Urinary bladder (tissue), 4 donors: ENCODE data around the gene CD79A. TPM values are rescaled to one million over a fixed set of nuclear protein-coding genes. Genes with fewer than 3 reads are reported as not detected.

ENCODE experiments used
- DNase-seq: peaks from one replicate; pipeline ENCODE4 v3.0.0-alpha.2; 2015; ENCODE audit errors: extremely low spot score
- H3K27ac ChIP-seq: one replicate; pipeline ENCODE4 v1.5.1; 2013; ENCODE audit warnings: low read depth, mild to moderate bottlenecking, moderate library complexity
- H3K36me3 ChIP-seq: one replicate; pipeline ENCODE4 v1.6.1; 2013; ENCODE audit warnings: mild to moderate bottlenecking, moderate library complexity; ENCODE audit not compliant: insufficient read depth
- H3K4me1 ChIP-seq: one replicate; pipeline ENCODE4 v1.6.1; 2013; ENCODE audit warnings: mild to moderate bottlenecking, moderate library complexity; ENCODE audit not compliant: insufficient read depth
- H3K4me3 ChIP-seq: one replicate; pipeline ENCODE4 v1.5.1; 2013; ENCODE audit warnings: low read depth, low read length
- WGBS: extraction: QIAGEN DNeasy Blood & Tissue Kit; methylation state at CpG from one replicate; pipeline ENCODE4 v1.1.7; 2013; 5-methylcytosine and 5-hydroxymethylcytosine counted together
- polyA plus RNA-seq: library from polyadenylated mRNA; stranded (reverse); fragments of 200-250 nt; gene quantifications from one replicate; pipeline ENCODE4 v1.2.3, GENCODE V29; 2013
- total RNA-seq: library from RNA; depleted of rRNA; stranded (reverse); fragments of >200 nt; gene quantifications from one replicate; pipeline ENCODE4 v1.2.3, GENCODE V29; 2014
- donor health status: healthy with polysubstance abuse.
- donor health status: healthy.

The CD79A gene
- total RNA-seq (0.37 TPM), polyA plus RNA-seq (0.80 TPM)

DNA sequence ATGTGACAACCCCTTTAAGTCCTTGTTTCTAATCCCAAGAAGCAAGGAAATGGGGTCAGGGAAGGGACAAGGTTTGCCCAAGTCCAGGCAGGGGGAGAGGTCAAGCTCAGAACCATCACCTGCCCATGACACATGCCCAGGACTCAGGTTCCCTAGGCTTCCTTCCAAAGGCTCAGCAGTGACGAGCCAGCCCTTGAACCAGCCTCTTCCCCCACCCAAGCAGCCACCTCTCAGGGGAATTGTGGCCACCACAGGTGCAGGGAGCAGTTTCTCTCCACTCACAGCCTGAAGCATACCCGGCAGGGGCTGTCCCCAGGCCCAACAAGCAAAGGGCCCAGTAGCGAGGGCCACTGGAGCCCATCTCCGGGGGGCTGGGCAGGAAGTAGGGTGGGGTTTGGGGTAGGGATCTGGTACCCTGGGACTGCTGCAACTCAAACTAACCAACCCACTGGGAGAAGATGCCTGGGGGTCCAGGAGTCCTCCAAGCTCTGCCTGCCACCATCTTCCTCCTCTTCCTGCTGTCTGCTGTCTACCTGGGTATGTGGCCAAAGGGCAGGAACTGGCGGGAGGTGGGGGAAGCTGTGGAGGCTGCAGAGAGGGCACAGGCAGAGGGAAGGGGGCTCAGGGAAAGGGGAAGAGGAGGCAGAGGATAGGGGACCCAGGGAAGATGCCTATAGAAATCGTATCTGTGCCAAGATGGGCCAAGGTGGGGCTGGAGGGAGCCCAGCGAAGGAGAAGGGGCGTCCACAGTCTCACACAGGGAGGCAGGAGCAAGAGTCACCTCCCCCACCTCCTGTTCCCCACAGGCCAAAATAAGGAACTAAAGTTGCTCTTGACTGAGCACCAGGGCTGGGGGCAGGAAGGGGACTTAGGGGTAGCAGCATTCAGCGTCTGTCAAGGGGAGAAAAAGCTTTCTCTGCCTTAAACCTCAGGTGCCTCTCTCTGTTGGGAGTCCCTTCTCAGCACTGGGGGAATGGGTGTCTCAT is at the start of gene CD79A:
TSS of gene CD79A (plus strand) at position 433 of the 986 bp plus-strand sequence. CDS start at position 459, 26 bp downstream.
- 61% methylated on average over 9 of the region's 9 CpGs for WGBS
- Histone ChIP-seq H3K36me3 (no peaks in the 10 kb centered on the region), H3K27ac (no peak within 1 kb of the TSS), H3K4me1 (no peaks in the 10 kb centered on the region), H3K4me3 (no peak within 1 kb of the TSS)
- DNase-seq, result no peak

DNA sequence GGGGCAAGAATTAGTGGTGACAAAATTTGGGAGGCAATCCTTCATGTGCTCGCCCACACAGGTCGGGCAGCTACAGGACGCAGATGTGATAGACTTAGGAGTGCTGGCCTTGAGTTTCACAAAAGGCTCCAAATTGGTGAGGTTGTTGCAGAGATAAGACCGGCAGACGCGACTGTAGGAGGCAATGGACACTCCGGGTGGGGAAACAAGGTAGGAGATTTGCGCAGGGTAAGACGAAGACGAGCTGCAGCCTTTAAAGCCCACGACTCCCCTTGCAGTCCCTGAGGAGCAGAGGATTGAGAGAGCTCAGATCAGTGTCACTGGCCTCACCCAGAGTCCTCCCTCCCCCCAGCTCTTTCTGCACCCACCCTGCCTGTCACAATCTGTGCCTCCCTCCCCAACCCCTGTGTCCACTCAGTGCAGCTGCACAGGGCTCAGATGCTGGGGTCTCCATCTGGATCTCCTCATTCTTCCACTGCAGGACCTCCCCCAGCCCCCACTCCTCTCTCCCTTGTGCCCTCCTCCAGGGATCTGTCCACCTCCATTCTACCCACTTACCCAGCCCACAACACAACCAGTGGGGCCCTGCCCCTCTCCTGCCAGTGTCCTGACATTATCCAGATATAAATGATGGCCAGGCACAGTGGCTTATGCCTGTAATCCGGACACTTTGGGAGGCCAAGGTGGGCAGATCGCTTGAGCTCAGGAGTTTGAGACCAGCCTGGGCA is 38.9 kb upstream of the CD79A start:
- whole genome bisulfite sequencing, result 51% methylated on average over 13 of the region's 13 CpGs
- no peaks in the 10 kb centered on the region for H3K36me3 ChIP-seq
- H3K4me1 ChIP-seq, result no peaks in the 10 kb centered on the region

DNA sequence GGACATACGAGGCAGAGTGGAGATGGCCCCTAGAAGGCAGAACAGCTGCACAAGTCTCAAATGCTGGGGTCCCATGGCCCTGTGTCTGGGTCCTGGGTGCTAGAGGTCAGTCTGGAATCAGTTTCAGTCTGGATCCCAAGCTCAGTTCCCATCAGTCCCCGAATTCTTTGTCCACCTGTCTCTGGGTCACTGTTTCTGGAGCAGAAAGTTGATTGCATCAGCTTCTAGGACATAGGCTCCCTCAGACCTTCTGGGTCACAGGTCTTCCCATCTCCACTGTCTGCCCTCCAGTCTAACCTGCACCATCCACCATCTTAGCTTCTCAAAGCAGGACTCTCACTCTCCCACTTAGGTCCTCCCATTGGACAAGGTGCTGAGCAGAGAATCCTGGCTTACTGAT is 37.9 kb upstream of the CD79A start:
- DNase-seq, result no peak
- Histone ChIP-seq H3K27ac (no peak overlapping the region), H3K4me3 (no peak overlapping the region), H3K36me3 (no peaks in the 10 kb centered on the region), H3K4me1 (no peaks in the 10 kb centered on the region)
- WGBS, result 43% methylated on average over 2 of the region's 2 CpGs

More for the DNA sequence above, 38.9 kb upstream of the CD79A start:
- Histone ChIP-seq H3K27ac (no peak overlapping the region), H3K4me3 (no peak overlapping the region)
- no peak for DNase-seq

DNA sequence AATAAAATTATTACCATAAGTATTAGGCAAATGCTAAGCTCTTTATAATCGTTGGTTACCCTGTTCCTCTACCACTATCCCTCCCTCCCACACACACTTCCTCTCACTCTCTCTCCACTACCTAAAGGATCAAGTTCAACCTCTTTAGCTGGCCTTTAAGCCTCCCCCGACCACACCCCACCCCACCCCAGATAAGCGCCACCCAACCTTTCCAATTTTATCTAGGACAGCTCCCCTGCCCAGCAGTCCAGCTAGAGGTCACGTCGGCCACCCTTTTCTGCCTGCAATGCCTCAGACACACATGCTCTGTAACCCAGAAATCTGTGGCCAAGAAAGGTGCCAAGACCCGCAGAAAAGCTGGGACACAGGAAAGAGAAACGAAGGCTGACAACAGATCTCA is 33.7 kb upstream of the CD79A start:
- no peak for DNase-seq
- 69% methylated on average over 7 of the region's 7 CpGs for WGBS
- Histone ChIP-seq H3K27ac (no peak overlapping the region), H3K36me3 (no peaks in the 10 kb centered on the region), H3K4me1 (no peaks in the 10 kb centered on the region), H3K4me3 (no peak overlapping the region)

DNA sequence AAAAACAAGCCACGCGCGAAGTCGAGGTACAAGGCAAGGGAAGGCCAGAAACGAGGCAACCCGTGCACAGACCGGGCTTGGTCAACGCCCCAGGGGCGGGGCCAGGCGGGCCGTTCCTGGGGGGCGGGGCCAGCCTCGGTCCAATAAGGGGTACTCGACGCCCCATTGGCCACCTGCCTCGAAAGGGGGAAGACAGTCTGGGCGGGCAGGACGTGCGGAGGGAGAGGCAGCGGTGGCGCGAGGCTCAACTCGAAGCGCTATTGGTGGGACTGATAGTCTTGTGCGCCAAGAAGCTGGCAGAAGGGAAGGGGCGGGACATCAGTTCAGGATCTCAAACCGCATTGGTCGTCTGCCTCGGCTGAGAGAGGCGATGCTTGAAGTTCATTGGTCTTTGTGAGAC is 32.5 kb upstream of the CD79A start, which contains the start of gene LYPD4:
TSS of gene LYPD4 (minus strand) at position 83 of the 400 bp plus-strand sequence. CDS start 5,398 bp downstream, outside the sequence.
- WGBS, result 80% methylated on average over 30 of the region's 30 CpGs
- Histone ChIP-seq H3K36me3 (no peaks in the 10 kb centered on the region), H3K27ac (no peak within 1 kb of the TSS), H3K4me3 (no peak within 1 kb of the TSS), H3K4me1 (no peaks in the 10 kb centered on the region)
- DNase-seq, result no peak

DNA sequence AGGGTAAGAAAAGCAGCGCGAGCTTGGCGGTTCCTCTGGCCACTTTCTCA is 32.3 kb upstream of the CD79A start, which contains the start of gene DMRTC2:
TSS of gene DMRTC2 (plus strand) at position 42 of the 50 bp plus-strand sequence. CDS start 2,387 bp downstream, outside the sequence.
- Histone ChIP-seq H3K27ac (no peak within 1 kb of the TSS), H3K4me3 (no peak within 1 kb of the TSS), H3K4me1 (no peaks in the 10 kb centered on the region), H3K36me3 (no peaks in the 10 kb centered on the region)
- WGBS, result 97% methylated on average over 3 of the region's 3 CpGs
- DNase-seq, result no peak

DNA sequence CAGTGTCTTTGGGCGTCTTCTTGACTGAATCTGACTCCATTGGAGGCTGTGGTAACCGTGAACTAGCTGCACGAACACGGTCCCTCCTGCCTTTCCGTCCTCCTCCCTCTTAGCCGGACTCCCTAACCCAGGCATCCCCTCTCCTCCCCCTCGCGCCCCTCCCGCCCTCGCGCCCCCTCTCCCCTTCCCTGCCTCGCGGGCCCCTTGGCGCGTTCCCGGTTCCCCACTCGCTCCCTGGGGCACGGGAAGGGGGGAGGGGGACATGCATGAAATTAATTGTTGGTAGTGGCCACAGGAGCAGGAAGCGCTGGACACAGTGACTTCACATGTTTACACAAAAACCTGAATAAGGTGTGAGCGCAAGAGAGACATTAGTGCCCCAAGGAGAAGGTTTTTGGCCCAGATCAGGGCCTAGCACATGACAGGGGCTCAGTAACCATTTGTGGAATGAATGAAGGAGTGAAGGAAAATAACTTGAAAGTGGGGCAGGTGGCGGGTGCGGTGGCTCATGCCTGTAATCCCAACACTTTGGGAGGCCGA is 32.0 kb upstream of the CD79A start:
- no peak for DNase-seq
- 88% methylated on average over 23 of the region's 23 CpGs for WGBS
- Histone ChIP-seq H3K4me1 (no peaks in the 10 kb centered on the region), H3K4me3 (no peak overlapping the region), H3K36me3 (no peaks in the 10 kb centered on the region), H3K27ac (no peak overlapping the region)

DNA sequence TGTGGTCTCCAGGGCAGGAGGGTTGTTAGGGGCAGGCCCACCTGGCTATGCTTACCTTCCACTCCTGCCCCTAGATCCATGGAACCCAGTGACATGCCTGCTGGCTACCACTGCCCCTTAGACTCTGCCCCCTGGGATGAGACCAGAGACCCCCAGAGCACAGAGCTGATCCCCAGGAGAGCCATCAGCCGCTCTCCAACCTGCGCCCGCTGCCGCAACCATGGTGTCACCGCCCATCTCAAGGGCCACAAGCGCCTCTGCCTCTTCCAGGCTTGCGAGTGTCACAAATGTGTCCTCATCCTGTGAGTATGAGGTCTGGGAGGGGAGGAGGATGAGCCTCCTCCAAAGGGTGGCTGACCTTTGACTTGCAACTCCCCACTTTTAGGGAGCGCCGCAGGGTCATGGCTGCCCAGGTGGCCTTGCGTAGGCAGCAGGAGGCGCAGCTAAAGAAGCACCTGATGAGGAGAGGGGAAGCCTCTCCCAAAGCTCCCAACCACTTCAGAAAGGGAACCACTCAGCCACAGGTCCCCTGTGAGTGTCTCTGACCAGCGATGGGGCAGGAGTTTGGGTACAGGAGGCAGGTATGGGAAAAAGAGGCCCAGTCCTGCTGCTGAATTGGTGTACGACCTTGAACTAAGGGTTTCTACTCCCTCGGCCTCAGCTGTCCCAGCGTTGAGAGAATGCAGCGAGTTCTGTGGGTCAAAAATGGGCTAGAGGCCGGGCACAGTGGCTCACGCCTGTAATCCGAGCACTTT is 29.6 kb upstream of the CD79A start:
- no peak overlapping the region for H3K27ac ChIP-seq
- H3K36me3 ChIP-seq, result no peaks in the 10 kb centered on the region
- no peak overlapping the region for H3K4me3 ChIP-seq
- no peaks in the 10 kb centered on the region for H3K4me1 ChIP-seq
- no peak for DNase-seq
- WGBS, result 89% methylated on average over 19 of the region's 19 CpGs

DNA sequence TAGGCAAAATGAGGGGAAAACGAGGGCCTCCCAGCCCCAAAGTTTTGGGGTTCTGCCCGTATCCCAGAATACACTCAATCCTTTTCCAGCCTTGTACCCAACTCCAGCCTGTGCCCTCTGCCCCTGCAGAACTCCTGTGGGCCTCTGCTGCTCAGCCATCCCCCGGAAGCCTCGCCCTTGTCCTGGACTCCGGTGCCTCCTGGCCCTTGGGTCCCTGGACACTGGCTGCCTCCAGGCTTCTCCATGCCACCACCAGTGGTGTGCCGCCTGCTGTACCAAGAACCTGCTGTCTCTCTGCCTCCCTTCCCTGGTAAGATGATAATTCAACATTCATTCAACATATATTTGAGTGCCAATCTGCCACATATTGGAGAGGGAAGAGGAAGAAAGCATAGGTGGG is 28.4 kb upstream of the CD79A start:
- no peak for DNase-seq
- H3K4me3 ChIP-seq, result no peak overlapping the region
- H3K27ac ChIP-seq, result no peak overlapping the region
- 80% methylated on average over 6 of the region's 6 CpGs for WGBS
- no peaks in the 10 kb centered on the region for H3K4me1 ChIP-seq
- no peaks in the 10 kb centered on the region for H3K36me3 ChIP-seq

DNA sequence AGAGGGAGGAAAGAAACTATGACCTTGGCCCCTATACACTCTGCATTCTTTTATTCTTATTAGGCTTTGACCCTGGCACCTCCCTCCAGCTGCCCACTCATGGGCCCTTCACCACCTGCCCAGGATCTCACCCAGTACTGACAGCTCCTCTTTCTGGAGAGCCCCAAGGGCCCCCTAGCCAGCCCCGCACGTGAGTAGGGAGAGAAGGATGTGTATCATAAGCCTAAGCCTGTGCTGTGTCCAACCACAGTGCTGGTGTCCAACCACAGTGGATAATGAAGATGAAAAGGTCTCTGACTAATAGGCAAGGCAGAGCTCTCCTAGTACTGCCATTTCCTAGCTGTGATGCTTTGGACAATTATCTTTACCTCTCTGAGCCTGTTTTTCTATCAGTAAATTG is 28.0 kb upstream of the CD79A start:
- H3K4me1 ChIP-seq, result no peaks in the 10 kb centered on the region
- H3K4me3 ChIP-seq, result no peak overlapping the region
- no peak for DNase-seq
- WGBS, result 66% methylated on average over 2 of the region's 2 CpGs
- no peak overlapping the region for H3K27ac ChIP-seq
- H3K36me3 ChIP-seq, result no peaks in the 10 kb centered on the region

DNA sequence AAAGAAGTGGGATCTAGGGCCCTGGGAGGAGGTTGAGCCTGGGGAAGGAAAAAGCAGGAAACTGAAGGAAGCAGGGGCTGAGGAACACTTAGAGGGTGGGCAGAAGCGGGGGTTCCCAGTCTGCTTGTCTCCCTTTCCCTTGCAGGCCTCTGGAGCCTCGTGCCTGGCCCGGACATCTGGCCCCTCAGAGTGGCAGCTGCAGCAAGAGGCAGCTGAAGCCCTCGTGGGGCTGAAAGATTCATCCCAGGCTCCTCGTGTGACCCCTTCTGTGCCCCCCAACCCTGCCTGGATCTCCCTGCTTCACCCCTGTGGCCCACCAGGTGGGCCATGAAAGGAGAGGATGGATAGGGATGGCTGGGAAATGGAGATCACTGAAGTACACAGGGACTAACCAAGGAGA is 26.7 kb upstream of the CD79A start:
- Histone ChIP-seq H3K4me1 (no peaks in the 10 kb centered on the region), H3K27ac (no peak overlapping the region), H3K36me3 (no peaks in the 10 kb centered on the region), H3K4me3 (no peak overlapping the region)
- DNase-seq, result no peak
- 48% methylated on average over 5 of the region's 5 CpGs for WGBS

DNA sequence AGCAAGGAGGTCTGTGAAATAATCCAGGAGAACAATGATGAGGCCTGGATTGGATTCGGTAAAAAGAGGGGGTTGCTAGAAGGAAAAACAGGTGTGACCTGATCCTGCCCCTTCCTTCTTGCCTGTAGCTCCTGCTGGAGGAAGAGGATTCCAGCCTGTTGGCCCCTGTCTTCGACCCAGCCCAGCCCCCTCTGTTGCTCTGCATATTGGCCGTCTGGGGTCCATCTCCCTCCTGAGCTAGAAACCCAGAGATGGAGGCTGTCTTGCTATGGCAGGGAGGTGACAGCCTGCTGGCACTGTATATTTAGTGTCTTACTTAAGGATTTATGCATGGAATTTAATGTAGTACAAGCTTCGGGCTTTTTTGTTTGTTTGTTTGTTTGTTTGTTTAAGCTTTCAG is 25.6 kb upstream of the CD79A start:
- WGBS, result 27% methylated on average over 4 of the region's 4 CpGs
- Histone ChIP-seq H3K4me1 (no peaks in the 10 kb centered on the region), H3K27ac (no peak overlapping the region), H3K36me3 (no peaks in the 10 kb centered on the region), H3K4me3 (no peak overlapping the region)
- DNase-seq, result no peak

DNA sequence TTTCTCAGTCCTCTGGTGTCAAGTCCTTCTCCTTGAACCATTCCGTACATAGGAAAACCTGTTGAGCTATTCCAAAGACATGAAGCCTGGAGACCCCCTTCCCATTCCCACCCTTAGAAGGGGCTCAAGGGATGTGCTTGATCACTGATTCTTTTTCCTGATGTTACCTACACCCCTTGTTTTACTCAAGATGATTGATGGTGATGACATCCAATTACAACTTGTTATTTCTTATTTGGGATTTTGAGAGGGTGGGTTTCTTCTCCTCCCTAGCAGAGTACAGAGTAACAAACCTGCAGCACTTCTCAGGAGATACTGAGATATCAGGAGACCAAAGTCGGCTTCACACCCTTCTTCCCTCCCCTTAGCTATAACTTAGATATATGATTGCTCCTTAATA is 23.7 kb upstream of the CD79A start:
- Histone ChIP-seq H3K36me3 (no peaks in the 10 kb centered on the region), H3K4me1 (no peaks in the 10 kb centered on the region), H3K4me3 (no peak overlapping the region), H3K27ac (no peak overlapping the region)
- DNase-seq, result no peak
- WGBS, result 74% methylated on average over 2 of the region's 2 CpGs
